Esophagus squamous epithelium (tissue), 5 donors: ENCODE measurements around the gene TNNT1. TPM values are rescaled to one million over a fixed set of nuclear protein-coding genes. Genes with fewer than 3 reads are reported as not detected.
A peak's percentile ranks its signal among the peaks of the same experiment; 100 is the strongest.

ENCODE experiments used
- DNase-seq: peaks from one replicate; lab custom pipeline; 2025; lab: John Stamatoyannopoulos, UW
- H3K27ac ChIP-seq, 4 donors: fragments of 200-600 bp; sonication (generic); one replicate each; pipeline ENCODE4 v1.5.1; 2016 to 2019; ENCODE audit warnings: mild to moderate bottlenecking in 1 of 4
- H3K27me3 ChIP-seq, 4 donors: fragments of 200-600 bp; sonication (generic); 1 replicate in 3 of 4; 2 replicates in 1 of 4; pipeline versions ENCODE4 v1.5.1 to v1.6.0; 2017 to 2021; ENCODE audit warnings: antibody characterized with exemption in 1 of 4
- H3K36me3 ChIP-seq, 3 donors: fragments of 200-600 bp; sonication (generic); one replicate each; pipeline ENCODE4 v1.5.1; 2016 to 2019
- H3K4me1 ChIP-seq, 3 donors: fragments of 200-600 bp; sonication (generic); one replicate each; pipeline ENCODE4 v1.5.1; 2017 to 2019
- H3K4me3 ChIP-seq, 4 donors: fragments of 200-600 bp; sonication (generic); 1 replicate in 3 of 4; 2 replicates in 1 of 4; pipeline ENCODE4 v1.5.1; 2016 to 2019; ENCODE audit warnings: mild to moderate bottlenecking in 2 of 4, moderate library complexity in 1 of 4
- H3K9me3 ChIP-seq, 3 donors: fragments of 200-600 bp; sonication (generic); one replicate each; pipeline ENCODE4 v1.5.1; 2016 to 2019
- POLR2A ChIP-seq, 4 donors: fragments of 450-650 bp; IDR thresholded peaks; one replicate each; pipeline ENCODE4 v1.6.1; 2017; ENCODE audit warnings: antibody characterized with exemption in 4 of 4, mild to moderate bottlenecking in 4 of 4, moderate library complexity in 3 of 4
- WGBS, 2 donors: methylation state at CpG; one replicate each; pipeline ENCODE4 v1.1.5; 2018; 5-methylcytosine and 5-hydroxymethylcytosine counted together
- intact Hi-C: fragments of 100-400 bp; cut with DNase I; formaldehyde crosslinking; loops from one replicate; pipeline ENCODE4 v1.15.0; 2022
- total RNA-seq, 4 donors: library from RNA; depleted of rRNA; stranded (reverse); fragments of >200 nt; gene quantifications; one replicate each; pipeline ENCODE4 v1.1.0, GENCODE V29; 2016
- TF ChIP-seq, protein P1 (sequence below), 6 experiments: fragments of 450-650 bp in 4 of 6; fragments of 200-600 bp in 2 of 6; sonication (generic) in 2 of 6; IDR thresholded peaks; one replicate each; pipeline ENCODE4 v1.5.1; 2016 to 2019; ENCODE audit warnings: antibody characterized with exemption in 6 of 6, mild to moderate bottlenecking in 4 of 6, moderate library complexity in 4 of 6
- donor health status: DM: yes; HTN: yes; CAD: no.

The TNNT1 gene
- total RNA-seq, 4 donors from 2014 or later = 3.3 to 23.1 (median 6.2) TPM

- peaks cover 0 to 42% (median 0%) of the 10 kb centered on the region in 4 donors for H3K27me3 ChIP-seq
- no peak overlapping the region for H3K4me3 ChIP-seq
- H3K9me3 ChIP-seq = no peaks in the 10 kb centered on the region
- WGBS, 2 donors = 28 to 46% methylated on average over 11 to 14 of the region's 15 CpGs
- H3K36me3 ChIP-seq = no peaks in the 10 kb centered on the region
- H3K4me1 ChIP-seq = peaks cover 0 to 18% (median 3%) of the 10 kb centered on the region in 3 donors
- peak overlapping the region; percentile 73 to 88 (median 76) for H3K27ac ChIP-seq
- DNase-seq = no peak
- intact Hi-C loops = no loop called here
- TF ChIP-seq POLR2A (IDR thresholded peaks at IDR 0.05) = peak in 1 of 4 donors; percentile 9
- TF ChIP-seq, protein P1, sequence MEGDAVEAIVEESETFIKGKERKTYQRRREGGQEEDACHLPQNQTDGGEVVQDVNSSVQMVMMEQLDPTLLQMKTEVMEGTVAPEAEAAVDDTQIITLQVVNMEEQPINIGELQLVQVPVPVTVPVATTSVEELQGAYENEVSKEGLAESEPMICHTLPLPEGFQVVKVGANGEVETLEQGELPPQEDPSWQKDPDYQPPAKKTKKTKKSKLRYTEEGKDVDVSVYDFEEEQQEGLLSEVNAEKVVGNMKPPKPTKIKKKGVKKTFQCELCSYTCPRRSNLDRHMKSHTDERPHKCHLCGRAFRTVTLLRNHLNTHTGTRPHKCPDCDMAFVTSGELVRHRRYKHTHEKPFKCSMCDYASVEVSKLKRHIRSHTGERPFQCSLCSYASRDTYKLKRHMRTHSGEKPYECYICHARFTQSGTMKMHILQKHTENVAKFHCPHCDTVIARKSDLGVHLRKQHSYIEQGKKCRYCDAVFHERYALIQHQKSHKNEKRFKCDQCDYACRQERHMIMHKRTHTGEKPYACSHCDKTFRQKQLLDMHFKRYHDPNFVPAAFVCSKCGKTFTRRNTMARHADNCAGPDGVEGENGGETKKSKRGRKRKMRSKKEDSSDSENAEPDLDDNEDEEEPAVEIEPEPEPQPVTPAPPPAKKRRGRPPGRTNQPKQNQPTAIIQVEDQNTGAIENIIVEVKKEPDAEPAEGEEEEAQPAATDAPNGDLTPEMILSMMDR (IDR thresholded peaks at IDR 0.05) = no peak
These were observed 40.4 kb upstream of the TNNT1 start for GRCh38 chr19:55189403-55189835.

- intact Hi-C loops = no loop called here
- H3K27ac ChIP-seq = peak overlapping the region; percentile 73 to 88 (median 76)
These were observed 39.6 kb upstream of the TNNT1 start for GRCh38 chr19:55188625-55189024.

DNA sequence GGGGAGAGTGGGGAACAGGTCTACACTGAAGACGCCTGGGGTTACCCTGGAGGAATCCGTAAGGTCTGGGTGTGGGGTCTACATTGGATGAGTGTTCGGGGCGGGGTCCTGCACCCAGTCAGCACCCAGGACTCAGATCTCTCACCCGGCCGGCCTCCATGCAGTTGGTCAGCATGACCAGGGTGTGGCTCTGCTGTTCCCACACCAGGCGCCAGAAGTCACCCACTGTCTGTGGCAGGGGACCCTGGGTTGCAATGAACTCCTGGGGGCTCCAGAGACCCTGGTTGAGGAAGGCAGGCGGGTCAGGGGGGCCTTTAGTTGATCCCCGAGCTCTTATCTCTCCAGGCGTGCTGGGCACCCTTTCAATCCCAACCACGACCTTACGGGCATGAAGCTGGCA is 37.1 kb upstream of the TNNT1 start:
- Histone ChIP-seq H3K9me3 (no peaks in the 10 kb centered on the region), H3K4me3 (no peak overlapping the region), H3K36me3 (no peaks in the 10 kb centered on the region), H3K27ac (no peak overlapping the region), H3K27me3 (peaks cover 0 to 56% (median 0%) of the 10 kb centered on the region in 4 donors), H3K4me1 (peaks cover 0 to 18% (median 3%) of the 10 kb centered on the region in 3 donors)
- intact Hi-C loops = no loop called here
- WGBS, 2 donors = 53 to 86% methylated on average over 6 to 7 of the region's 12 CpGs
- TF ChIP-seq POLR2A (IDR thresholded peaks at IDR 0.05) = no peak
- TF ChIP-seq, protein P1 (IDR thresholded peaks at IDR 0.05) = no peak
- DNase-seq = no peak

More at GRCh38 chr19:55188625-55189024, 39.6 kb upstream of the TNNT1 start:
- no peak for DNase-seq
- H3K27me3 ChIP-seq = peaks cover 0 to 49% (median 0%) of the 10 kb centered on the region in 4 donors
- no peaks in the 10 kb centered on the region for H3K9me3 ChIP-seq
- peak overlapping the region in 1 of 4 donors; percentile 7 for H3K4me3 ChIP-seq
- TF ChIP-seq POLR2A (IDR thresholded peaks at IDR 0.05) = no peak
- 33 to 39% methylated on average over 8 of the region's 8 CpGs for WGBS, 2 donors
- H3K36me3 ChIP-seq = no peaks in the 10 kb centered on the region
- peaks cover 0 to 18% (median 3%) of the 10 kb centered on the region in 3 donors for H3K4me1 ChIP-seq

DNA sequence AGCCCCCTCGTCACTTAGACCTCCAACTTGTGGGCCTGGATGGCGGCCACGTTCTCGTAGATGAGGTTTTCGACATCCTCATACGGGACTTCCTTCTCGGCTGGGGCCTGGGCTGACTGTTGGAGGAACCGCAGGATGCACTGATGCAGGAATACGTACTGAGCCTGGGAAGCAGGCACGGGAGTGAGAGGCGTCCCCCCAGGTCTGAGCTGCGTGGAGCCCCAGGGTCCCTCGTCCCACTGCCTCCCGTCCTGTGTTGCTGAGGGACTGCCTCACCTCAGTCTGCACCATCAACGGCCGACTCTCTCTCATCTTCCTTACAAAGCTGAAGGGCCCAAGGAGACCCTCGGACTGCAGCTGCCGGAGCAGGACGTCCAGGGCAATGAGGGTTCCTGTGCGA is 32.7 kb upstream of the TNNT1 start:
- intact Hi-C loops = no loop called here
- no peak overlapping the region for H3K4me3 ChIP-seq
- H3K4me1 ChIP-seq = peaks cover 11 to 19% (median 16%) of the 10 kb centered on the region in 3 donors
- H3K9me3 ChIP-seq = no peaks in the 10 kb centered on the region
- TF ChIP-seq, protein P1 (IDR thresholded peaks at IDR 0.05) = no peak
- TF ChIP-seq POLR2A (IDR thresholded peaks at IDR 0.05) = no peak
- peaks cover 5 to 98% (median 8%) of the 10 kb centered on the region in 4 donors for H3K27me3 ChIP-seq
- no peak for DNase-seq
- no peaks in the 10 kb centered on the region for H3K36me3 ChIP-seq
- no peak overlapping the region for H3K27ac ChIP-seq
- WGBS, 2 donors = 68 to 80% methylated on average over 2 to 10 of the region's 20 CpGs

GRCh38 chr19:55179606-55180484 is 30.8 kb upstream of the TNNT1 start, which contains the start of gene SYT5:
TSS of gene SYT5 (minus strand) at chr19:55180289. CDS start at chr19:55179041, 1,248 bp downstream.
- intact Hi-C loops = no loop called here
- 2 to 5% methylated on average over 23 to 25 of the region's 68 CpGs for WGBS, 2 donors
- DNase-seq = no peak
- H3K4me1 ChIP-seq = peaks cover 11 to 19% (median 16%) of the 10 kb centered on the region in 3 donors
- no peak within 1 kb of the TSS for H3K27ac ChIP-seq
- H3K36me3 ChIP-seq = no peaks in the 10 kb centered on the region
- H3K4me3 ChIP-seq = peak within 1 kb of the TSS in 3 of 4 donors; percentile 6 to 48 (median 34)
- TF ChIP-seq POLR2A (IDR thresholded peaks at IDR 0.05) = no peak
- H3K27me3 ChIP-seq = peaks cover 6 to 99% (median 13%) of the 10 kb centered on the region in 4 donors
- no peaks in the 10 kb centered on the region for H3K9me3 ChIP-seq
